ENCODE measurements around the gene ALS2.

- TF ChIP-seq CTCF (IDR thresholded peaks at IDR 0.05), result no peak
- no peak for TF ChIP-seq POLR2AphosphoS5 (IDR thresholded peaks at IDR 0.05)
Measured at GRCh38 chr2:201768918-201769317, 11.8 kb downstream of the ALS2 start.

Measured in prostate gland (tissue), 2 donors.